ENCODE measurements around the gene C1QTNF4.
"Not testable (repeated sequence)": the region's sequence is repeated elsewhere in the genome, so short reads cannot be mapped to it uniquely, and the experiment has no call there.

The C1QTNF4 gene

DNA sequence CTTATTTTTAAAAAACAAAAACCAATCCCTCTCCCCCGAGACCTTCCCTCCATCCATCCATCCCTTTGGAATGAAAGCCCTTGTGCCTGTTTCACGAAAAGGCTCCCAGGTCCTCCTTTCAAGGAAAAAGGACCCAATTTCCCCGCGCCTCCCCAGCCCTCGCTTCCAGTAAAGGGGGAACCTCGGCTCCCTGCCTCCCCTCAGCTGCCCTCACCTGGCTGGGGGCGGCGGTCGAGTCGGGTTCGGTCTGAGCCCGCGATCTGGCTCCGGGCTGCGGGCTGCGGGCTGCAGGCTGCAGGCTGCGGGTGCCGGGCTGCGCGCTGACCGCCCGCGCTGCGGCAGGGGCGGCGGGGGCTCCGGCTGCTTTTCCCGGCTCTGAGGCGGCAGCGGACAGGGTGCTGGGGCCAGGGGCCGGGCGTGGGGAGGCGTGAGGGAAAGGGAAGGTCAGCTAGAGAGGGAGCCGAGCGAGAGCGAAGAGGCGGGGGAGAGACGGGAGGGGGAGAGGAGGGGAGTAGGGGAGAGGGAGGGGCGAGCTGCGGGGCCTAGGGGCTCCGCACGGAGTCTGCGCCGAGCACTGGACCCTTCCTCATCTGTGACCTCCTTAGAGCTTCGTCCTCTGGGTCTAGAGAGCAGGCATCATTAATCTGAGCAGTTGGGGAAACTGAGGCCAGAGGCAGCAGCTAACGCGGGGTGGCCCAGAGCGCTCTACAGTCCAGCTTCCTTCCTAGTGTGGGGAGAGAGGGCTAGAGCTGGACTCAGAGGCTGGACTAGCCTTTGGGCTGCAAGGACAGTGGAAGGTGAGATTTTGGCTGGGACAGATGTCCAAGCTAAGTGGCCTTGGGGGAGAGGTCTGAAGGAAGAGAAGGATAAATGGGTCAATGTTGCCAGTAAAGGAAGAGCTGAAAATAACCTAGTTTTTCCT is at the start of gene C1QTNF4:
C1QTNF4 (minus strand) TSS at position 478 of the 922 bp plus-strand sequence. CDS start 3,601 bp downstream, outside the sequence.
- DNase-seq: no peak

DNA sequence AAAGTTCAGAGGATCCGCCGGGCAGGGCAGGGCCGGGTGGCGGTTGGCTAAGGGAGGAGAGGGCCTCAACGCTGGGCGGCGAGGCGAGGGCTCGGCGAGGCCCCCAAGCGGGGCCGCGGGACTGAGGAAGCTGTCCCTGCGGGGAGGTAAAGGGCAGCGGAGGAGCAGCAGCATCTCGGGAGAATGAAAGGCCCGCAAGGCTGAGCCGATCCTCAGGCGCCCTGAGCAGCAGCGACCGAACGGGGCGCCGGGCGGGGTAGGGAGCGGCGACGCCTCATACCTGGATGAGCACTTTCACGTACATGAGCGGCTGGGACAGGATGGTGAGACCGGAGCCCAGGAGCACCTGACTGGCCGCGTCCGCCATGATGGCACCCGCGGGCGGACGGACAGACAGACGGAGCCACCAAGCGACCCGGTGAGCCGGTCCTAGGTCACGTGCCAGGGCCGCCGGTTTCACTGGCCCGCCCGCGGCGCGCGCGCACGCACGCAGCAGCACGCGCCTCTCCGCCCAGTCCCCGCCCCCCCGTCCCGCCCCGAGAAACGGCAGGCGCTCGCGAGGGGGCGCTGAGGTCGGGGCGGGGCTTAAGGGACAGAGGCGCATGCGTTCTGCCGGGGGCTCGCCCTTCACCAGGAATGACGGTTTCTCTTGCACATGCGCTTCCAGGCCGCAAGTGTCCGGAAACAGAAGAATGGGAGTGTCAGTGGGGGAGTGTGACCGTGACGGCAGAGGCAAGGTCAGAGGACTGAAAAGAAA is 48.1 kb upstream of the C1QTNF4 start, which contains the start of gene MTCH2:
MTCH2 (minus strand) TSS at position 461 of the 757 bp plus-strand sequence; CDS start at position 367, 94 bp downstream.
- DNase-seq: peak; percentile 98

DNA sequence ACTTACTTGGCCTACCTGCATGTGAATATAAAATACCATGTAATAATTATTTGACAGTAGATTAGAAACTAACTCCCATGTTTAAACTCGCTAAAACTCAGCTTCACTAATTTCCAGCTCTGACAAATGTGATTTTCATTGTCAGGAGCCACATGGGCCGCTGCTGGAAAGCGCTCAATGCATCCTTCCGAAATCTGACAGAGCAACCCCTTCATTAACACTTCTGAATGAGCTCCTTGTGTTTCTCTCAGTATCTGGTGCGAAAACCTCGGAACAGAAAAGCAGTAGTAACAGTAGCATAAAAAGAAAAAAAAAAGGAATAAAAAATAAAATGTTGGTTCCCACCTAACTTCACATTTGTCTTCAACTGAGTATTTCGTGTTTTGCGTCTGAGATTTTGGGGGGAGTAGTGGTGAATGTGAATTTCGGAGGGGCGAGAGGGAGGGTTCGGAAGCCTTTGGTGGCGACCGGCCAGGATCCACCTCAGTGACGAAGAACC is 47.4 kb upstream of the C1QTNF4 start:
- no peak for DNase-seq

DNA sequence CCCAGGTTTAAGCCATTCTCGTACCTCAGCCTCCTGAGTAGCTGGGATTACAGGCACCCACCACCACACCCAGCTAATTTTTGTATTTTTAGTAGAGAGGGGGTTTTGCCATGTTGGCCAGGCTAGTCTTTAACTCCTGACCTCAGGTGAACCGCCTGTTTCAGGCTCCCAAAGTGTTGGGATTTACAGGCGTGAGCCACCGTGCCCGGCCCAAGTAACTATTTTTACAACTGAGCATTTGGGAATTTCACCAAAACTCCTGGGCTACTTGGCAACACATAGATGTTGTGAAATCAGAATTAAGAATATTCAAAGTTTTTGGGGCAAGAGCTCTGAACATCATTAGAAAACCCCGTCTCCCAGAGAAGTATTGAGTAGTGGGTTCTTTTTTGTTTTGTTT is 46.3 kb upstream of the C1QTNF4 start:
- DNase-seq: not testable (repeated sequence)

DNA sequence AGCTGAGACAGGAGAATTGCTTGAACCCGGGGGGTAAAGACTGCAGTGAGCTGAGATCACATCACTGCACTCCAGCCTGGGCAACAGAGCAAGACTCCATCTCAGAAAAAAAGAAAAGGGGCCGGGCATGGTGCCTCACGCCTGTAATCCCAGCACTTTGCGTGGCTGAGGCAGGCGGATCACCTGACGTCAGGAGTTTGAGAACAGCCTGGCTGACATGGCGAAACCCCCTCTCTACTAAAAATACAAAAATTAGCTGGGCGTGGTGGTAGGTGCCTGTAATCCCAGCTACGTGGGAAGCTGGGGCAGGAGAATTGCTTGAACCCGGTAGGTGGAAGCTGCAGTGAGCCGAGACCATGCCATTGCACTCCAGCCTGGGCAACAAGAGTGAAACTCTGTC is 42.1 kb upstream of the C1QTNF4 start:
- not testable (repeated sequence) for DNase-seq

DNA sequence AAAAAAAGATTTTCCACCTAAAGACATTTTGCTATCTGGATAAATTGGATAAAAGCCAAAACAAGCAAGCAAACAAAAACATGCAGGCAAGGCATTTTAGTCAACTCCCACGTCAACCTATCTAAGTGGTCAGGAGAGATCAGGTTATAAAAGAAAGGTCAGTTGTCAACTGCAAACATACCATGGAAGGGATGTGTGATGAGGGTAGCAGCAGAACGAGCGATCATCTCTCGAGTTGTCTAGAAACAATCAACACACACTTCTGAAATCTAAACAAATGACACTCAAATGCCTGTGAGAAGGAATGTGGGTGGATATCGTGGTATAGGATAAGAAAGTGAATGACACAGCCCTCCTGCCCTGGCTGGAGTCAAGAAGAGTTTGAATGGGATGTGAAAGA is 37.3 kb upstream of the C1QTNF4 start:
- no peak for DNase-seq

DNA sequence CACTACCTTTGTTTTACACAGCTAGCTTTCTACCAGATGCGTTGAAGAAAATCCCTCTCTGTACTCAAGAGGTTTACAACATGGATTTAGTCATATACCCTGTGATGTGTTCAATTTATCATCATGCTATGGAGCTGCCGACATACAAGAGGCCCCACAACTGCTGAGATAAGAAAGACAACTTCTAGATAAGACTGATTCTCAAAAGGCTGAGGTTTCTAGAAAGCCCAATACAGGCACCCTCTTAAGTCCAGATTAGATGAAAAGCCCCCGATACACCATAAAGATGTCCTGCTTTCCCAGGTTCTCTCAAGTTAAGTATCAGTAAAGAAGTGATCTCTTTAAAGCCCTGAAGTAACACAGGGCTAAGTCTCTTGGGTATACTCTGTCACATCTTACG is 33.8 kb upstream of the C1QTNF4 start:
- no peak for DNase-seq

DNA sequence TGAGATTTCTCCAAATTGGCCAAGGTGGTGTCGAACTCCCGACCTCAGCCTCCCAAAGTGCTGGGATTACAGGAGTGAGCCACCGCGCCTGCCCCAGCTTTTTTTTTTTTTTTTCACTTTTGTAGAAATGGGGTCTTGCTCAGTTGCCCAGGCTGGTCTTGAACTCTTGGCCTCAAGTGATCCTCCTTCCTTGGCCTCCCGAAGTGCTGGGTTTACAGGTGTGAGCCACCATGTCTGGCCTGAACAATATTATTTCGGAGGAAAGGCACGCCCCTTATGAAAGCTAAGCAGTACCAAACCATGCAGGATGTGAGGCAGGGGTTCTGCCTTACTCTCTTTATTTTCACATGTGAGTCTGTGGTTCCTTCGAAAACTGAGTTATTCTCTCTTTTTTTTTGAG is 32.0 kb upstream of the C1QTNF4 start:
- no peak for DNase-seq

DNA sequence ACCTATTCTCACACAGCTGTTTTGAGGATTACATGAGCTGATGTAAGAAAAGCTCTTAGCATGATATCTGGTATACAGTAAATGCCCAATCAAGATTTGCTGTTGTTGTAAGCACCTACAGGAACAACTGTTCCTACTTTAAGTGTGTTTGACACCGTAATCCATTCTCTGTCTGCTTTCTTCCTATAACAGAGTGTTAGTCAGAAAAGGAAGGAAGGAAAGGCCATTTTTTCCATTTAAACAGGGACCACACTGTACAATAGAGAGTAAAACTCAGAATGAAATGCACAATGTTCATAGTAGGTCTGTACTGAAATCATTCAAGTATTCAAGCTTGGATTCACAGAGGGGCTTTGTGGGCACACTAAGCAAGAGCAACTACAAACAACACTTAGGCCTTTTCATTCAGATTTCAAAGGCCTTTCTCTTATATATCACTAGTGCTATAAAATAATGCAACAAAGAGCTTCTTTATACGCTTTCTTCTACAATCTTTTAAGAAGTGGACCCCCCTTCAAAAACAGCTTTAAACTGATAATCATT is 26.7 kb upstream of the C1QTNF4 start:
- no peak for DNase-seq

DNA sequence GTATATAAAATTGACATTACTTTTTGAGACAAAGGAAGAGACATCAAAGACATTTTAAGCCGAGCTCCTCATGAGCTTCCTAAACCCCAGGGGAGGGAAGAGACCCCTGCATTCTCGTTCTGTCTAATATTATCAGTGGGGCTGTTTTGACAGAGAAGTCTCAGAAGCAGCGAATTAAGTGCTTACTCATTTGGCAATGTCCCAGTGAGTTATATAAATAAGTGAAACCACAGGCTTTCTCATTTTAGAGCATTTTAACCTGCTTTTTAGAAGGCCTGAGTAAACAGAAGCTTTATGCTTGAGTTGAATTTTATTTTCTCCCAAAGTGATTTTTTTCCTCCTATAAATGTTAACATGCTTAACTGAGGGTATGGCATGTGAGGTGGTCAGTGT is 23.2 kb upstream of the C1QTNF4 start:
- DNase-seq: peak; percentile 40

DNA sequence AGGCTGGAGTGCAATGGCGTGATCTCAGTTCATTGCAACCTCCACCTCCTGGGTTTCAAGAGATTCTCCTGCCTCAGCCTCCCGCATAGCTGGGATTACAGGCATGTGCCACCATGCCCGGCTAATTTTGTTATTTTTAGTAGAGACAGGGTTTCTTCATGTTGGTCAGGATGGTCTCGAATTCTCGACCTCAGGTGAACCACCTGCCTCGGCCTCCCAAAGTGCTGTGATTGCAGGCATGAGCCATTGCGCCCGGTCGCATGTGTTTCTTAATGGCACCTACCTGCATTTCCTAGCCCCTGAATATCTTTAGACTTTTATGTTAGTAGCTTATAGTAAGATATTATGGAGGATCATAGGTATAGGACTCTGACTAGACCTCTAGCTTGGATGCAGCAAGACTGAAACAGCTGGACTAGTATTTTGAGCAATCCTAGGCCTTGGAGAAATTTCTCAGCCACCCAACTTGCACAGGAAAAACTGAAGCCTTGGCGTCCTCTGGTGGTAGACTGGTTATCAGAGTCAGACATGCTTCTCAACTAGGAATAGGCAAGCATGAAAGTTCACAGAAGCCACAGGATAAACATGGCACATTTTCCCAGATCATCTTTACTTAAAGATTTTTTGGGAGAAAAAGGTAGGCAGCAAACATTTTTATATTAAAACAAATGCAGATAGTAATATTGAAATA is 22.7 kb upstream of the C1QTNF4 start:
- peak; percentile 61 for DNase-seq

DNA sequence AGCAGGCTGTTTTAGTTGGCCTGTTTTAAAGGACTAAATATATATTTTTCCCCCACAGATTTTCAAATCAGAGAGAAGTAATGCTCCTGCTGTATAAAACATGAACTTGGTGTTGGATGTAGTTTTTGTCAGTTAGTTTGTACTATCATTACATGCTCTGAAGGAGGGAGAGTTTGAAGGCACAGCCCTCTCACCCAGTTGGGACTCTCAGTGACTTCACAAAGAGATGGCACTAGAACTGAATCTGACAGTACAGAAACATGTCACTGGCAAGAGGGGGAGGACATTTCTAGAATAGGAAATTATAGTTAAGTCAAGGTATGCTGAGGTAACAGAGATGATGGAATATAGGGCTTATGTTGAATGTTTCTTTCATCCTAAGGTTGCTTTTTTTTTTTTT is 21.0 kb upstream of the C1QTNF4 start:
- DNase-seq: no peak

DNA sequence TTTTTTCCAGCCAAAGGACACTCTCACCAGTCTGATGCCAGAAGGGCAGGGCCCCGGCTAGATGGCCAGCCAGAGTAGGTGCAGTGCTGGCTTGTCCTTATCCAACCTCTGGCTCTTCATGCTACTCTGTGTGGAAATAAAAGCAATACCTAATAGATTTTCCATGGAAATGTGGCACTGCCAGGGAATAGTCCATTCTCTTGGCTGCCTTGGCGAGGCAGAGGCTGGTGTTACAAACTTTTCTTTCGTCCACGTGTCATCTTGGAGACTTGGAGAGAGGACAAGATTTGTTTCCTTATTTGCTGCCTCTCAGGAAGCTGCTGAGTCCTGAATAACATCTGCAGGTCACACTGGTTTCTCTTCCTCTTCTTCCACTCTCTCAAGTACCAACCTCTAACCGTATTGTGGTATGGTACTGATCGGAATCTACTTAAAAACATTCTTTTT is 17.2 kb upstream of the C1QTNF4 start:
- DNase-seq: no peak

DNA sequence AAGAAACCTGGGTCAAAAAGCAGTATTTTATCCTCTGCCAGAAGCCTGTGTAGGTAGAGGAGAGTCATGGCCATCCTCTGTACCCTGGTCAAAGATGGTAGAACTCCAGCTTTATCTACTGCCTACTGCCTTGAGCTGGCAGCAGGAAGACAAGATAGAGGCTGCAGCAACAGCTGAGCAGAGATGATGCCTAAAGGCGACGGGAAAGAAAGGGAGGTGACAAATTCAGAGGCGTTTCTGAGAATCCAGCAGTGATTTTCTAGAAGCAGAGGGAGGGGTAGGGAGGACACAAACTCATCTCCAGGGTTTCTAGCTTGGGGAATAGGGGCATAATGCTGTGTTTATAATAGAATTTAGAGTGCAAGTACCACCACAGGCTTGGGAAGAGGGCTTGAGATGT is 15.5 kb upstream of the C1QTNF4 start:
- no peak for DNase-seq

DNA sequence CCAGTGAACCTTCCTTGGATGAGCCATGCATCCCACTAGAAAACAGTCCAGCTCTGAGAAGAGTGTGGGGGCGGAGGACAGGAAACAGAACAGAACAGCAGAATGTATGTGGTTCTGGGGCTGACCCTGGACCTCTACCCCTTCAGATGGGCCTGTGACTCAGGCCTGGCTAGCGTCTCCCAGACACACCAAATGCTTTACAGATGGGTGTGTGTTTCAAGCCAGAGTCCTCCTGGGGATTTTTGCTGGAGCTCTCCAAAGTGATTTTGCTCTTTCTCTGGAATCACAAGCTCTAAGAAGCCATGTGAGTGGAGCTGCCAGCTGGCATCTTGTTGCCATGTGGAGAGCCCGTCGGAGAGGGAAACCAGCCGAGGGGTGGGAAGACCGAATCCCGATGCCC is 13.2 kb upstream of the C1QTNF4 start:
- peak; percentile 93 for DNase-seq

DNA sequence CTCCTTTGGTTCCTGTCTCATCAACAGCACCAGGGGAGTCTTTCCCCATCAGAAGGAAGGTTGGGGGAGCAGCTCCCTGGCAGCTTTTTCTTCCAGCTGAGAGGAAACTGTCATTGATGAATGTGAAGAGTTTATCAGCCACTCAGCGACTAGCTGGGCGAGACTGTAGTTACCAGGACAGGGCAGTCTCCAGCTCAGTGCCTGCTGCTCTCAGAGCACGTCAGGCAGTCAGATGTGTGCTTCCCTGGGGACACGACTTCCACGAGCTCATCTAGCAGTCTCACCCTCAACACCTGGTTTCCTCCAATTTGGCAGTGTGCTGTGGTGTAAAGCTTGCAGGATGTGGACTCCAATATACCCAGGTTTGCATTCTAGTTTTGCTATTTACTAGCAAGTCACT is 12.5 kb upstream of the C1QTNF4 start:
- no peak for DNase-seq

DNA sequence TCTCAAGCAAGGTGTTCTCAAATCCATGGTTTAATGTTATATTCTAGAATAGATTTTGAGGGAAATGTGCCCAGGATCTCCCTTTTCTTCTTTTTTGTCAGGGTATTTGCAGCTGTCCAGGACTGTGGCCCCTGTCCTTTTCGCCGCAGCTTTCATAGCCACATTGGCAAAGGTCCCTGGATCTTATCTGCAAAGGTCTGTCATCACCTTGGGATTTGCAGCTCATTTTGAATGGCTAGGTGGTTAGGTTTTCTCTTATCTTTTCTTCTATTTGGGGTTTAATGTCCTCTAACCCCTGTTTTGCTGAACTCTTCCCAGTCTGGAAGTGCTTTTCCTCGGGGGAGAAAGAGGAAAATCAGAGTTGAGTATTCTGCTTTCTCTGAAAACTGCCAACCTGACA is 11.7 kb upstream of the C1QTNF4 start:
- DNase-seq: no peak

DNA sequence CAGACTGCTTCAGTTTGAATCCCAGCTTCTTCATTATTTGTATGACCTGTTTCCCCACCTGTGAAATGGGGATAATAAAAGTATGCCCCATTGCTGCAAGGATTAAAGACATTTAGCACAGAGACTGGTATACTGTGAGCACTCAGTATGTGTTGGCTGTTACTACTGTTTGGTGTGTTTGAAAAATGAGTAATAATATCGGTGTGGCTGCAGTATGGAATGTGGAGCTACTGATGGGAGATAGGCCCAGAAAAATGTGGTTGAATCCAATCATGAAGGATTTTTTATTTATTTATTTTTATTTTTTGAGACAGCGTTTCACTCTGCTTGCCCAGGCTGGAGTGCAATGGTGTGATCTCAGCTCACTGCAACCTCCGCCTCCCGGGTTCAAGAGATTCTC is 9.1 kb upstream of the C1QTNF4 start:
- DNase-seq: no peak

DNA sequence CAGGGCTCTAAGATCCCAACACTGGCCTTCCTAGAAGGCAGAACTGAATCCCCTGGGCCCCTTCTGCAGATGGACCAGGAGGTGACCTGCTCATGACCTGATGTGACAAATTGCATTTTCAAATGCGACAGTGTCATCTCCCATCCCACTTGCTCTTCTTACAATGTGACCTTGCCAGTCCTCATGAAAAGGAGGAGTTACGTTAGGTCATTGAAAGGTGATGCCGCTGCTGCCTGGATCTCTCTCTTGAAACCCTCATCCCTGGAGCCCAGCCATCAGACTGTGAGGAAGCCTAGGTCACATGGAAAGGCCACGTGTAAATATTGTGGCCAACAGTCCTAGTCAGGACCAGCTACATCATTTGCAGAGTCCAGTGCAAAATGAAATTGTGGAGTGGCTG is 5.7 kb upstream of the C1QTNF4 start:
- no peak for DNase-seq

DNA sequence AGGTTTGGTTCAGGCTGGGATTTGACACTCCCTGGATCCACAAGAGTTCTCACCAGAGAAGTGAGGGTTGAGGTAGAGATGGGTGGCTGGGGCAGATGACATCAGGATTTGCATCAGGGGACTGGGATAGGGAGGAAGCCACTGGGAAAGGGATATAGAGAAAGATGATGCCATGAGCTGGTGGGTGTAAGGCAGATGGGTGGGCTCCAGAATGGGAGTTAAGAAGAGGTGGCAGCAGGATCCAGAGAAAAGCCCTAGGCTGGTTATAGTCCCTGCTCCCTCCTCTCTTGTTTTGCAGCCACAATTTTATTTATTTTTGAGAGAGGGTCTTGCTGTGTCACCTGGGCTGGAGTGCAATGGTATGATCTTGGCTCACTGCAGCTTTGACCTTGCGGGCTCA is 1.8 kb upstream of the C1QTNF4 start:
- no peak for DNase-seq

DNA sequence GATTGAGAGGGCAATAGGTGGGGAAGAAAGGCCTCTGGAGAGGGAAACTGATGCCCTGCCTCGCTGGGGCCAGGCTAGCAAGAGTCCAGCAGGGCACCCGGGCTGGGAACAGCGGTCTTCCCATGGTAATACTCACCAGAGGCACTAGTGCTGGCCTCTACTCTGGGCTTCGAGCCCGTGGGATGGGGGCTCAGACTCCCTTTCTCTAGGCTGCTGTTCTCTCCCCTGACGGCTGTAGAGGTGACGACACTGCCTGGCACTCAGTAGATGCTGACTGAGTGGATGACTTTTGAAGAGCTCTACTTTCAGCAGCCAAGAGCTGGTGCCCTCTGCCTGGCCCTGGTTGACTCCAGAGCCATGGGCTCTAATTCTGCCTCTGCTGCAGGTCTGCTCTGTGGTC is 818 bp upstream of the C1QTNF4 start:
- DNase-seq: no peak

DNA sequence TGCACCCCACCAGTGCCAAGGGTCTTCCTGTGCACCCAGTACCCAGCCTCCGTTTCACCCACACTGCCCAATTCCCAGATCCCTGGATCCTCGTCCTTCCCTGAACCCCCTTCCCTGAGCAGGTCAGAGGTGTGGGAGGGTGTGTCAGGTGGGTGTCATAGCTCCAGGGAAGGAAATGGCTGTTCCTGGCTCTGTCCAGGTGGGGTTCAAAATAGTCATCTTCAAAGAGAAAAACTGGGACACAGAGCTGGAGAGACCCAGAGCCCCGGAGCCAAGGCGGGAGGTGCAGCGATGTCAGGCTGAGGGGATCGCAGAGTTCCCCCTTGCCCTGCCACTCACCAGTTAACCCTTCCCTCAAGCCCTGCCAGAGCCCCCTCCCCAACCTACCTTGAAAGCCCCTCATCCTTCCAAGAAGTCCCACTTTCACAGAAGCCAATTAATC is 698 bp downstream of the C1QTNF4 start:
- DNase-seq: no peak

DNA sequence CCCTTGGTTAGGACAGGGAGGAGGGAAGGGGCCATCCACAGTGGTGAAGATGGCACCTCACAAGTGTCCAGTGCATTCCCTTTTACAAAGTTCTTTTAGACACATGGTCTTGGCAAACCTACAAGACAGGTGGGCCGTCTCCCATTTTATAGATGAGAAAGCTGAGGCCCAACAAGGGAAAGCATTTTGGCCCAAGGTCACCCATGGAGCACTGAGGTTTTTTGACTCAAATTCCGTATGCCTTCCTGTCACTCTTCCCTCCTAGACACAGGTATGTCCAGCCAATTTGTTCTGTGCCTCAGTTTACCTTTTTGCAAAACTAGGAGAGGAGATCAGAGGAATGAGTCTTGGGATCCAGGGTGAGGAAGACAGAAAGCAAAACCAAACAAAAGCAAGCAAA is 1.2 kb downstream of the C1QTNF4 start:
- DNase-seq: no peak
